ENCODE data around the gene CALHM3. TPM values are rescaled to one million over a fixed set of nuclear protein-coding genes. Genes with fewer than 3 reads are reported as not detected.
A peak's percentile ranks its signal among the peaks of the same experiment; 100 is the strongest.
"Not testable (repeated sequence)": the region's sequence is repeated elsewhere in the genome, so short reads cannot be mapped to it uniquely, and the experiment has no call there.

CALHM3 gene
- total RNA-seq = not detected
- polyA plus RNA-seq = not detected
- not detected for total RNA-seq

- ChIA-PET POLR2A (no interaction called here), CTCF (interaction anchor here (0.8 to 1.0 kb wide), 2 partner anchors 28 to 64 kb away, joined by 3 read pairs; no protein-coding TSS in a partner anchor)
- peaks cover 0 to 1% (median 0%) of the 10 kb centered on the region in 11 donors for H3K9me3 Mint-ChIP-seq
- peaks cover 0 to 3% (median 0%) of the 10 kb centered on the region in 5 donors for H3K27me3 Mint-ChIP-seq
- no peaks in the 10 kb centered on the region for H3K36me3 ChIP-seq (ENCODE audit: control insufficient read depth in 2 of 3, insufficient read depth in 3 of 3, low read length in 3 of 3)
- DNase-seq (no peak), ATAC-seq (peak; percentile 33)
- H3K27me3 ChIP-seq (ENCODE audit: control insufficient read depth in 2 of 2, insufficient read depth in 2 of 2, low read length in 2 of 2) = no peaks in the 10 kb centered on the region
- H3K27ac Mint-ChIP-seq = peak within 1 kb of the TSS in 2 of 9 donors; percentile 30 to 66
- peaks cover 0 to 37% (median 5%) of the 10 kb centered on the region in 7 donors for H3K4me1 Mint-ChIP-seq
- H3K27ac ChIP-seq (ENCODE audit: low read depth, low read length) = no peak within 1 kb of the TSS
- H3K36me3 Mint-ChIP-seq = peaks cover 0 to under 1% (median 0%) of the 10 kb centered on the region in 5 donors
- no peak within 1 kb of the TSS for H3K4me3 ChIP-seq (ENCODE audit: low read length)
- peaks cover 0 to 3% of the 10 kb centered on the region in 2 donors for H3K4me1 ChIP-seq (ENCODE audit: control insufficient read depth in 2 of 2, insufficient read depth in 2 of 2, low read length in 2 of 2)
- no peak within 1 kb of the TSS for H3K4me3 Mint-ChIP-seq
- H3K9me3 ChIP-seq (ENCODE audit: control insufficient read depth in 2 of 3, low read length in 3 of 3) = no peaks in the 10 kb centered on the region
- intact Hi-C loops (cut with micrococcal nuclease) = no loop called here
Observed at GRCh38 chr10:103479135-103479534, at the start of gene CALHM3. CALHM3 (minus strand) TSS chr10:103479240; CDS start chr10:103479032, 208 bp downstream.

- H3K4me1 ChIP-seq (ENCODE audit: control insufficient read depth in 2 of 2, insufficient read depth in 2 of 2, low read length in 2 of 2) = no peaks in the 10 kb centered on the region
Observed at GRCh38 chr10:103528549-103528948, 49.5 kb upstream of the CALHM3 start.

GRCh38 chr10:103527476-103527875 is 48.4 kb upstream of the CALHM3 start:
- H3K4me1 Mint-ChIP-seq; H3K9me3 ChIP-seq (ENCODE audit: control insufficient read depth in 2 of 3, low read length in 3 of 3); POLR2A ChIA-PET; H3K4me3 Mint-ChIP-seq; ATAC-seq; H3K4me1 ChIP-seq (ENCODE audit: control insufficient read depth in 2 of 2, insufficient read depth in 2 of 2, low read length in 2 of 2); H3K27me3 ChIP-seq (ENCODE audit: control insufficient read depth in 2 of 2, insufficient read depth in 2 of 2, low read length in 2 of 2); CTCF ChIA-PET; DNase-seq; H3K36me3 ChIP-seq (ENCODE audit: control insufficient read depth in 2 of 3, insufficient read depth in 3 of 3, low read length in 3 of 3); H3K27ac Mint-ChIP-seq; intact Hi-C loops (cut with micrococcal nuclease); H3K27ac ChIP-seq (ENCODE audit: low read depth, low read length); H3K36me3 Mint-ChIP-seq; H3K4me3 ChIP-seq (ENCODE audit: low read length): not testable (repeated sequence)
- Mint-ChIP-seq H3K27me3 (peaks cover 19 to 46% (median 26%) of the 10 kb centered on the region in 5 donors), H3K9me3 (peaks cover 0 to 48% (median 14%) of the 10 kb centered on the region in 11 donors)

More at GRCh38 chr10:103528549-103528948, 49.5 kb upstream of the CALHM3 start:
- ATAC-seq (no peak), DNase-seq (no peak)
- H3K9me3 Mint-ChIP-seq = peaks cover 0 to 48% (median 14%) of the 10 kb centered on the region in 11 donors
- intact Hi-C loops (cut with micrococcal nuclease) = no loop called here
- peaks cover 23 to 44% (median 26%) of the 10 kb centered on the region in 5 donors for H3K27me3 Mint-ChIP-seq
- CTCF ChIA-PET = no interaction called here
- H3K27ac ChIP-seq (ENCODE audit: low read depth, low read length) = no peak overlapping the region
- POLR2A ChIA-PET = no interaction called here
- H3K36me3 ChIP-seq (ENCODE audit: control insufficient read depth in 2 of 3, insufficient read depth in 3 of 3, low read length in 3 of 3) = no peaks in the 10 kb centered on the region
- no peak overlapping the region for H3K4me3 Mint-ChIP-seq
- no peak overlapping the region for H3K27ac Mint-ChIP-seq
- no peaks in the 10 kb centered on the region for H3K4me1 Mint-ChIP-seq
- no peaks in the 10 kb centered on the region for H3K9me3 ChIP-seq (ENCODE audit: control insufficient read depth in 2 of 3, low read length in 3 of 3)
- no peak overlapping the region for H3K4me3 ChIP-seq (ENCODE audit: low read length)
- peaks cover 0 to 7% (median 0%) of the 10 kb centered on the region in 5 donors for H3K36me3 Mint-ChIP-seq
- H3K27me3 ChIP-seq (ENCODE audit: control insufficient read depth in 2 of 2, insufficient read depth in 2 of 2, low read length in 2 of 2) = no peaks in the 10 kb centered on the region

DNA sequence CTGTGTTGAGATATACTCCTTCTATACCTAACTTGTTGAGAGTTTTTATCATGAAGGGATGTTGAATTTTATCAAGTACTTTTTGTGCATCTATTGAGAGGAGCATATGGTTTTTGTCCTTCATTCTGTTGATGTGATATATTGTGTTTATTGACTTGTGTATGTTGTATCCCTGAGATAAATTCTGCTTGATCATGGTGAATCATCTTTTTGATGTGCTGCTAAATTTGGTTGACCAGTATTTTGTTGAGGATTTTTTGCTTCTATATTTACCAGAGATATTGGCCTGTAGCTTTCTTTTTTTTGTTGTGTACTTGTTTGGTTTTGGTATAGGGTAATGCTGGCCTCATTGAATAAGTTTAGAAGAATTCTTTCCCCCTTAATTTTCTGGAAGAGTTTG is 46.9 kb upstream of the CALHM3 start:
- Histone ChIP-seq H3K4me1 (ENCODE audit: control insufficient read depth in 2 of 2, insufficient read depth in 2 of 2, low read length in 2 of 2) (no peaks in the 10 kb centered on the region), H3K27ac (ENCODE audit: low read depth, low read length) (no peak overlapping the region), H3K9me3 (ENCODE audit: control insufficient read depth in 2 of 3, low read length in 3 of 3) (no peaks in the 10 kb centered on the region), H3K4me3 (ENCODE audit: low read length) (no peak overlapping the region), H3K36me3 (ENCODE audit: control insufficient read depth in 2 of 3, insufficient read depth in 3 of 3, low read length in 3 of 3) (no peaks in the 10 kb centered on the region), H3K27me3 (ENCODE audit: control insufficient read depth in 2 of 2, insufficient read depth in 2 of 2, low read length in 2 of 2) (no peaks in the 10 kb centered on the region)
- ATAC-seq (no peak), DNase-seq (no peak)
- intact Hi-C loops (cut with micrococcal nuclease) = no loop called here
- Mint-ChIP-seq H3K4me1 (peaks cover 0 to 6% (median 0%) of the 10 kb centered on the region in 7 donors), H3K36me3 (peaks cover 0 to 7% (median 0%) of the 10 kb centered on the region in 5 donors), H3K4me3 (no peak overlapping the region), H3K27ac (no peak overlapping the region), H3K9me3 (peaks cover 0 to 36% (median 14%) of the 10 kb centered on the region in 11 donors), H3K27me3 (peaks cover 19 to 46% (median 22%) of the 10 kb centered on the region in 5 donors)
- CTCF ChIA-PET = no interaction called here
- POLR2A ChIA-PET = no interaction called here

GRCh38 chr10:103523683-103524082 is 44.6 kb upstream of the CALHM3 start:
- Mint-ChIP-seq H3K4me3 (no peak overlapping the region), H3K27me3 (peaks cover 14 to 46% (median 23%) of the 10 kb centered on the region in 5 donors), H3K9me3 (peaks cover 0 to 21% (median 10%) of the 10 kb centered on the region in 11 donors), H3K36me3 (peaks cover 0 to 4% (median 0%) of the 10 kb centered on the region in 5 donors), H3K27ac (no peak overlapping the region), H3K4me1 (peaks cover 0 to 6% (median 0%) of the 10 kb centered on the region in 7 donors)
- DNase-seq (no peak), ATAC-seq (no peak)
- H3K27me3 ChIP-seq (ENCODE audit: control insufficient read depth in 2 of 2, insufficient read depth in 2 of 2, low read length in 2 of 2) = no peaks in the 10 kb centered on the region
- ChIA-PET POLR2A (no interaction called here), CTCF (no interaction called here)
- H3K9me3 ChIP-seq (ENCODE audit: control insufficient read depth in 2 of 3, low read length in 3 of 3) = no peaks in the 10 kb centered on the region
- intact Hi-C loops (cut with micrococcal nuclease) = no loop called here
- no peak overlapping the region for H3K4me3 ChIP-seq (ENCODE audit: low read length)
- H3K27ac ChIP-seq (ENCODE audit: low read depth, low read length) = no peak overlapping the region
- no peaks in the 10 kb centered on the region for H3K36me3 ChIP-seq (ENCODE audit: control insufficient read depth in 2 of 3, insufficient read depth in 3 of 3, low read length in 3 of 3)
- no peaks in the 10 kb centered on the region for H3K4me1 ChIP-seq (ENCODE audit: control insufficient read depth in 2 of 2, insufficient read depth in 2 of 2, low read length in 2 of 2)

DNA sequence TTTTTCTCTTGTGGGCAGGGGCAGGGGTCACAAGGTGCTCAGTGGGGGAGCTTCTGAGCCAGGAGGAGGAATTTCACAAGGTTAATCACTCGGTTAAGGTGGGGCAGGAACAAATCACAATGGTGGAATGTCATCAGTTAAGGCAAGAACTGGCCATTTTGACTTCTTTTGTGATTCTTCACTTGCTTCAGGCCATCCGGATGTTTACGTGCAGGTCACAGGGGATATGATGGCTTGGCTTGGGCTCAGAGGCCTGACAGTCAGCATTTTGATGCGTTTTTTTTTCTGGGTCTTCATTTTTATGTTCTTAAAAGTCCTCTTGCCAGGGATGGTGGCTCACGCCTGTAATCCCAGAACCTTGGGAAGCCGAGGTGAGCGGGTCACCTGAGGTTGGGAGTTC is 43.0 kb upstream of the CALHM3 start:
- H3K4me1 Mint-ChIP-seq; H3K4me3 ChIP-seq (ENCODE audit: low read length); H3K36me3 ChIP-seq (ENCODE audit: control insufficient read depth in 2 of 3, insufficient read depth in 3 of 3, low read length in 3 of 3); intact Hi-C loops (cut with micrococcal nuclease); H3K4me1 ChIP-seq (ENCODE audit: control insufficient read depth in 2 of 2, insufficient read depth in 2 of 2, low read length in 2 of 2); H3K9me3 ChIP-seq (ENCODE audit: control insufficient read depth in 2 of 3, low read length in 3 of 3); DNase-seq; CTCF ChIA-PET; POLR2A ChIA-PET; H3K27ac Mint-ChIP-seq; H3K27me3 ChIP-seq (ENCODE audit: control insufficient read depth in 2 of 2, insufficient read depth in 2 of 2, low read length in 2 of 2); H3K4me3 Mint-ChIP-seq; H3K27ac ChIP-seq (ENCODE audit: low read depth, low read length); ATAC-seq; H3K36me3 Mint-ChIP-seq: not testable (repeated sequence)
- Mint-ChIP-seq H3K27me3 (peaks cover 14 to 47% (median 22%) of the 10 kb centered on the region in 5 donors), H3K9me3 (peaks cover 0 to 21% (median 10%) of the 10 kb centered on the region in 11 donors)

GRCh38 chr10:103519798-103520197 is 40.8 kb upstream of the CALHM3 start:
- no peaks in the 10 kb centered on the region for H3K9me3 ChIP-seq (ENCODE audit: control insufficient read depth in 2 of 3, low read length in 3 of 3)
- H3K4me1 Mint-ChIP-seq = peaks cover 0 to 9% (median 0%) of the 10 kb centered on the region in 7 donors
- ATAC-seq (no peak), DNase-seq (no peak)
- H3K27ac Mint-ChIP-seq = no peak overlapping the region
- peaks cover 0 to 7% (median 2%) of the 10 kb centered on the region in 11 donors for H3K9me3 Mint-ChIP-seq
- H3K27me3 ChIP-seq (ENCODE audit: control insufficient read depth in 2 of 2, insufficient read depth in 2 of 2, low read length in 2 of 2) = no peaks in the 10 kb centered on the region
- peaks cover 0 to 1% (median 0%) of the 10 kb centered on the region in 5 donors for H3K36me3 Mint-ChIP-seq
- no peak overlapping the region for H3K27ac ChIP-seq (ENCODE audit: low read depth, low read length)
- ChIA-PET POLR2A (no interaction called here), CTCF (no interaction called here)
- peaks cover 2 to 28% (median 9%) of the 10 kb centered on the region in 5 donors for H3K27me3 Mint-ChIP-seq
- H3K4me1 ChIP-seq (ENCODE audit: control insufficient read depth in 2 of 2, insufficient read depth in 2 of 2, low read length in 2 of 2) = no peaks in the 10 kb centered on the region
- no peaks in the 10 kb centered on the region for H3K36me3 ChIP-seq (ENCODE audit: control insufficient read depth in 2 of 3, insufficient read depth in 3 of 3, low read length in 3 of 3)
- no peak overlapping the region for H3K4me3 ChIP-seq (ENCODE audit: low read length)
- intact Hi-C loops (cut with micrococcal nuclease) = no loop called here
- H3K4me3 Mint-ChIP-seq = no peak overlapping the region

All from naive thymus-derived CD4-positive, alpha-beta T cell (primary cell).